Measurements from ENCODE around the gene RNF157. TPM values are rescaled to one million over a fixed set of nuclear protein-coding genes. Genes with fewer than 3 reads are reported as not detected.
"Not testable (repeated sequence)": the region's sequence is repeated elsewhere in the genome, so short reads cannot be mapped to it uniquely, and the experiment has no call there.

The RNF157 gene
- total RNA-seq, 1 donor from 2014 or later: 0.99 TPM

- DNase-seq (ENCODE audit: extremely low spot score, unreplicated experiment): no peak
- H3K36me3 Mint-ChIP-seq (ENCODE audit: unreplicated experiment): no peaks in the 10 kb centered on the region
- no peaks in the 10 kb centered on the region for H3K27me3 Mint-ChIP-seq (ENCODE audit: unreplicated experiment)
- TF ChIP-seq CTCF (IDR thresholded peaks at IDR 0.05): no peak
- peaks cover 29% of the 10 kb centered on the region for H3K4me1 Mint-ChIP-seq (ENCODE audit: unreplicated experiment)
- H3K9me3 Mint-ChIP-seq (ENCODE audit: unreplicated experiment): no peaks in the 10 kb centered on the region
- peak overlapping the region; percentile 70 for H3K27ac Mint-ChIP-seq (ENCODE audit: unreplicated experiment)
- no peak overlapping the region for H3K4me3 Mint-ChIP-seq (ENCODE audit: unreplicated experiment)
Measured at GRCh38 chr17:76268991-76269981, 29.0 kb upstream of the RNF157 start.

- peak overlapping the region; percentile 18 for H3K27ac Mint-ChIP-seq (ENCODE audit: unreplicated experiment)
- no peak for TF ChIP-seq CTCF (IDR thresholded peaks at IDR 0.05)
Measured at GRCh38 chr17:76268015-76268749, 27.9 kb upstream of the RNF157 start.

GRCh38 chr17:76267581-76268001 lies 27.3 kb upstream of the RNF157 start:
- peak overlapping the region; percentile 18 for H3K4me3 Mint-ChIP-seq (ENCODE audit: unreplicated experiment)
- H3K27me3 Mint-ChIP-seq (ENCODE audit: unreplicated experiment); H3K36me3 Mint-ChIP-seq (ENCODE audit: unreplicated experiment); DNase-seq (ENCODE audit: extremely low spot score, unreplicated experiment); H3K9me3 Mint-ChIP-seq (ENCODE audit: unreplicated experiment): not testable (repeated sequence)
- H3K27ac Mint-ChIP-seq (ENCODE audit: unreplicated experiment): peak overlapping the region; percentile 18
- H3K4me1 Mint-ChIP-seq (ENCODE audit: unreplicated experiment): peaks cover 34% of the 10 kb centered on the region

More at GRCh38 chr17:76268015-76268749, 27.9 kb upstream of the RNF157 start:
- no peaks in the 10 kb centered on the region for H3K36me3 Mint-ChIP-seq (ENCODE audit: unreplicated experiment)
- peak overlapping the region; percentile 18 for H3K4me3 Mint-ChIP-seq (ENCODE audit: unreplicated experiment)
- peaks cover 34% of the 10 kb centered on the region for H3K4me1 Mint-ChIP-seq (ENCODE audit: unreplicated experiment)
- DNase-seq (ENCODE audit: extremely low spot score, unreplicated experiment): no peak
- H3K27me3 Mint-ChIP-seq (ENCODE audit: unreplicated experiment): no peaks in the 10 kb centered on the region
- H3K9me3 Mint-ChIP-seq (ENCODE audit: unreplicated experiment): no peaks in the 10 kb centered on the region

DNA sequence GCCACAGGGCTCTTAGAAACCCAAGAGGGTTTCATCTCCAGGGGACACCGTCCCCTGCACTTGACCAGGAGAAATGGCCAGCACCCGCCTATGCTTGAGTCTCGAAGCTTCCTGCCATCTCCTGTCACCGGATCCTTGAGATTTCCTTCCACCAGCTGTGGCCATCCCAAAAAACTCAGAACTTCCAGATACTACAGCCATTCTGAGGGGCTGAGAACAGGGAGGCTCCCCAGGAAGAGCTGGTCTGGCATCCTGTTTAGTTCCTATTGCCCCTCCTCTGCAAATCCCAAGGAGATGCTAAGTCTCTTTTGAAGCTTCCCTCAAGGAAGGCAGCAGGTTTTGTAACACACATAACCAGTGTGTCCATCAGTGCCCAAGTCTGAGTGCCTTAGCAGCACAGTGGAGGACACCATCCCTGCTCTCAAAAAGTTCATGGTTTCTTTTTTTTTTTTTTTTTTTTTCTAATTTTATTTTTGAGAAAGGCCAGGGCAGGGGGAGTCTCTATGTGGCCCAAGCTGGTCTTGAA lies 26.8 kb upstream of the RNF157 start:
- no peak for DNase-seq (ENCODE audit: extremely low spot score, unreplicated experiment)
- peak overlapping the region; percentile 79 for H3K4me3 Mint-ChIP-seq (ENCODE audit: unreplicated experiment)
- peaks cover 34% of the 10 kb centered on the region for H3K4me1 Mint-ChIP-seq (ENCODE audit: unreplicated experiment)

More for the DNA sequence above, 26.8 kb upstream of the RNF157 start:
- H3K27ac Mint-ChIP-seq (ENCODE audit: unreplicated experiment): peak overlapping the region; percentile 76
- H3K9me3 Mint-ChIP-seq (ENCODE audit: unreplicated experiment): no peaks in the 10 kb centered on the region
- no peak for TF ChIP-seq CTCF (IDR thresholded peaks at IDR 0.05)
- H3K36me3 Mint-ChIP-seq (ENCODE audit: unreplicated experiment): no peaks in the 10 kb centered on the region
- H3K27me3 Mint-ChIP-seq (ENCODE audit: unreplicated experiment): no peaks in the 10 kb centered on the region

Data from osteocyte (in vitro differentiated cells).